Heart right ventricle (tissue), 16 donors: ENCODE data around the gene GRIN3A. TPM values are rescaled to one million over a fixed set of nuclear protein-coding genes. Genes with fewer than 3 reads are reported as not detected.
"Not testable (repeated sequence)": the region's sequence is repeated elsewhere in the genome, so short reads cannot be mapped to it uniquely, and the experiment has no call there.

Experiments
- ATAC-seq, 8 donors: fragments of 200-7000 bp; cut with Tn5 transposase; one replicate each; pipeline ENCODE4 v1.9.1; 2020; ENCODE audit warnings: mild to moderate bottlenecking in 8 of 8, moderate library complexity in 8 of 8, moderate number of reproducible peaks in 1 of 8
- DNase-seq, 2 donors: peaks; one replicate each; pipeline ENCODE4 v3.0.0-alpha.2; 2020
- H3K27ac ChIP-seq, 10 donors: fragments of 200-600 bp; sonication (generic) in 2 of 10; one replicate each; pipeline versions ENCODE4 v1.5.0 to v1.8.0; 2020 to 2022; ENCODE audit warnings: mild to moderate bottlenecking in 3 of 10
- H3K27me3 ChIP-seq, 7 donors: fragments of 200-600 bp; one replicate each; pipeline ENCODE4 v1.8.0; 2021 to 2022; ENCODE audit warnings: mild to moderate bottlenecking in 2 of 7
- H3K36me3 ChIP-seq, 9 donors: fragments of 200-600 bp; sonication (generic) in 1 of 9; one replicate each; pipeline versions ENCODE4 v1.5.0 to v1.8.0; 2020 to 2022; ENCODE audit warnings: mild to moderate bottlenecking in 2 of 9
- H3K4me1 ChIP-seq, 9 donors: fragments of 200-600 bp; sonication (generic) in 1 of 9; one replicate each; pipeline versions ENCODE4 v1.5.0 to v1.8.0; 2020 to 2022; ENCODE audit warnings: mild to moderate bottlenecking in 4 of 9
- H3K4me3 ChIP-seq, 10 donors: fragments of 200-600 bp; sonication (generic) in 2 of 10; one replicate each; pipeline versions ENCODE4 v1.5.0 to v1.8.0; 2020 to 2022; ENCODE audit warnings: mild to moderate bottlenecking in 7 of 10, moderate library complexity in 2 of 10
- H3K9me3 ChIP-seq, 11 donors: fragments of 200-600 bp in 10 of 11; sonication (generic) in 2 of 11; one replicate each; pipeline versions ENCODE4 v1.5.0 to v1.8.0; 2013 to 2022; ENCODE audit warnings: mild to moderate bottlenecking in 2 of 11, control low read depth in 1 of 11, moderate library complexity in 1 of 11
- CTCF ChIP-seq, 9 donors: fragments of 200-600 bp; sonication (generic) in 2 of 9; IDR thresholded peaks; one replicate each; pipeline versions ENCODE4 v1.5.0 to v1.8.0; 2021 to 2022; ENCODE audit warnings: antibody characterized with exemption in 9 of 9, mild to moderate bottlenecking in 5 of 9, moderate library complexity in 1 of 9
- WGBS, 2 donors: extraction: QIAGEN DNeasy Blood & Tissue Kit; methylation state at CpG; one replicate each; pipeline ENCODE4 v1.1.7; 2013; ENCODE audit warnings: inconsistent platforms in 1 of 2; 5-methylcytosine and 5-hydroxymethylcytosine counted together
- intact Hi-C, 10 donors: fragments of 100-400 bp; cut with DNase I; formaldehyde crosslinking; loops; one replicate each; pipeline versions ENCODE4 v1.11.1 to v1.14.2; 2022
- polyA plus RNA-seq, 2 donors: library from polyadenylated mRNA; stranded (reverse); fragments of 200-250 nt; gene quantifications; one replicate each; pipeline ENCODE4 v1.2.3, GENCODE V29; 2013
- total RNA-seq, 10 donors: library from RNA; stranded (reverse); fragmentation: NEBNext Ultra II Directional in 3 of 10; extraction: Animal tissue kit (Norgen Biotek cat#: 25700) in 3 of 10; gene quantifications; one replicate each; pipeline versions ENCODE4 v1.2.1 to v1.2.4, GENCODE V29; 2021 to 2023
- donor health status: Arrhythmogenic right ventricular cardiomyopathy.
- donor health status: ischemic (EF 13 %, LVEDD 7.1; RV severe dilation, severe dysfunction).
- donor health status: healthy with polysubstance abuse.
- donor health status: DM: no; HTN: yes; CAD: no.
- donor health status: DM: no; HTN: no; CAD: no.
- donor health status: ischemic (EF 25% LVEDD 6.9; RV normal size, moderate dysfunction).
- donor health status: ischemic (EF 25% LVEDD 5.7; RV mildly dilated, moderate dysfunction).
- donor health status: healthy.
- donor health status: DM: yes; HTN: yes; CAD: no.
- donor health status: Ischemic cardiomyopathy.
- donor health status: ischemic (EF 35%, LVEDD 5.7; RV mildly dilated, moderate dysfunction).
- donor health status: nonischemic (EF 11% LVEDD 7.7; RV severe dilation, severe dysfunction).
- donor health status: DM: yes; HTN: yes; CAD: no.
- donor health status: PGD.
- donor health status: ischemic (EF 29% LVEDD 5.4; RV normal size, mild dysfunction).
- donor health status: nonischemic (EF 23%, LVEDD 6.1; RV moderate dilation, normal function).

The GRIN3A gene
- total and polyA plus RNA-seq, 12 donors = 0.06 to 1.4 (median 0.33) TPM

GRCh38 chr9:101591787-101592446 lies 146.5 kb downstream of the GRIN3A start:
- Histone ChIP-seq H3K4me3 (no peak overlapping the region), H3K27me3 (peaks cover 0 to 7% (median 0%) of the 10 kb centered on the region in 7 donors), H3K4me1 (no peaks in the 10 kb centered on the region), H3K36me3 (no peaks in the 10 kb centered on the region), H3K27ac (no peak overlapping the region), H3K9me3 (no peaks in the 10 kb centered on the region)
- no peak for DNase-seq
- intact Hi-C loops = loop anchor here in 1 of 10 donors (10.0 kb wide), 1 partner anchor 63 kb away; no protein-coding TSS in a partner anchor
- TF ChIP-seq CTCF (IDR thresholded peaks at IDR 0.05) = no peak
- no peak for ATAC-seq

GRCh38 chr9:101590901-101591300 lies 147.5 kb downstream of the GRIN3A start:
- WGBS, 2 donors = 91% methylated on average over 3 of the region's 3 CpGs
- DNase-seq (no peak), ATAC-seq (no peak)
- Histone ChIP-seq H3K4me3 (no peak overlapping the region), H3K27ac (no peak overlapping the region), H3K4me1 (peaks cover 0 to 7% (median 0%) of the 10 kb centered on the region in 9 donors), H3K36me3 (no peaks in the 10 kb centered on the region), H3K27me3 (peaks cover 0 to 7% (median 0%) of the 10 kb centered on the region in 7 donors), H3K9me3 (no peaks in the 10 kb centered on the region)
- TF ChIP-seq CTCF (IDR thresholded peaks at IDR 0.05) = no peak
- intact Hi-C loops = loop anchor here in 1 of 10 donors (10.0 kb wide), 1 partner anchor 64 kb away; no protein-coding TSS in a partner anchor

GRCh38 chr9:101590074-101590473 lies 148.4 kb downstream of the GRIN3A start:
- WGBS, 2 donors = 87 to 91% methylated on average over 6 of the region's 6 CpGs
- not testable (repeated sequence) for ATAC-seq
- intact Hi-C loops = loop anchor here in 1 of 10 donors (10.0 kb wide), 1 partner anchor 65 kb away; no protein-coding TSS in a partner anchor

DNA sequence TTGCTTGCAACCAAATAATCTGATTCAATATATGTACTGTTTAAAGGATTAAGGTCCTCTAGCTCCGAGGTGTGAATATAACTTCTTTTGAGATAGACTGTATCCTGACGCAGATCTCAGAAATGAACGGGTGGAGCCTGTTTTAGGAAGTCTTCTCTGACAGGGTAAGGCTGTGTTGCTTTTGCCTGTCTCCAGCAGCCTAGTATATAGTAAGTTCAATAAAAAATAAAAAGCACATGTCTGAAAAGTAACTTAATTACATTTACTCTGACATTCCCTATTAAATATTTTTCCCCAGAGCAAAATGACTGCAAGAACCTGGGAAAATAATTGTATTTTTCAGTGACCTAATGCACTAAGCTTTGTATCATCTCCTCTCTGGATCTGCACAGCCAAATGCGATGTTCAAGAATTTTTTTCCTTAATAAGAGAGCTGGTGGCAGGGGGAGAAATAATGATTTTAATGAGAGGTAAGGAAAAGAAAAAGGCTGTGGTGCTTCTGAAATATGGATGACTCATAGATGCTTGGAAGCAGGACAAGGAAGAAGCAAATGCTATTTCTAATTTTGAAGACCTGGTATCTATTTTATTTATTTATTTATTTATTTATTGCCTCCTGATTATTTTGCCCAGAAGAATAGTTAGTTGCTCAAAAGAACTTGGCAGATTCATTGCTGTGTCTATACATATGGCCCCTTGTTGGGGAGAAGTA lies 151.0 kb downstream of the GRIN3A start:
- intact Hi-C loops = no loop called here
- H3K4me3 ChIP-seq = no peak overlapping the region
- DNase-seq (no peak), ATAC-seq (no peak)
- no peak overlapping the region for H3K27ac ChIP-seq
- H3K36me3 ChIP-seq = no peaks in the 10 kb centered on the region
- no peak for TF ChIP-seq CTCF (IDR thresholded peaks at IDR 0.05)
- WGBS, 2 donors = 85 to 87% methylated on average over 4 of the region's 4 CpGs
- peaks cover 0 to 3% (median 0%) of the 10 kb centered on the region in 7 donors for H3K27me3 ChIP-seq
- H3K4me1 ChIP-seq = peaks cover 0 to 13% (median 0%) of the 10 kb centered on the region in 9 donors
- H3K9me3 ChIP-seq = no peaks in the 10 kb centered on the region

More at GRCh38 chr9:101590074-101590473, 148.4 kb downstream of the GRIN3A start:
- H3K4me3 ChIP-seq, H3K9me3 ChIP-seq, H3K36me3 ChIP-seq, DNase-seq, H3K27me3 ChIP-seq, H3K27ac ChIP-seq: not testable (repeated sequence)
- peaks cover 0 to 11% (median 0%) of the 10 kb centered on the region in 9 donors for H3K4me1 ChIP-seq
